Panc1 (cell line): ENCODE measurements around the gene CUTA. TPM values are rescaled to one million over a fixed set of nuclear protein-coding genes. Genes with fewer than 3 reads are reported as not detected.

Source experiments
- ATAC-seq: fragments of 200-7000 bp; cut with Tn5 transposase; 2 replicates; pipeline ENCODE4 v1.9.1; 2020; ENCODE audit warnings: mild to moderate bottlenecking, moderate library complexity
- BruUV-seq: library from RNA; stranded (reverse); fragments of 400-500 nt; replicated peaks from 2 replicates; lab custom pipeline; 2021; lab: Mats Ljungman, UMichigan
- CTCF ChIA-PET: fragments of 300-600 bp; sonication (Branson Sonifier 250); formaldehyde crosslinking; loops from one replicate; lab custom pipeline; 2022; ENCODE audit warnings: antibody characterized with exemption; lab: Charles Lee
- POLR2A ChIA-PET: fragments of 300-600 bp; sonication (Branson Sonifier 250); formaldehyde crosslinking; loops from one replicate; lab custom pipeline; 2022; ENCODE audit warnings: antibody characterized with exemption; lab: Charles Lee
- DNase-seq: peaks from one replicate; pipeline ENCODE4 v3.0.0-alpha.2; 2010; ENCODE audit warnings: low read depth, low spot score
- H3K27ac ChIP-seq: 2 replicates; pipeline ENCODE4 v1.5.1; 2011; ENCODE audit warnings: mild to moderate bottlenecking, low read length, inconsistent platforms
- H3K27me3 ChIP-seq: fragments of 200-500 bp; sonication (Bioruptor generic); 2 replicates; pipeline ENCODE4 v1.6.0; 2014; ENCODE audit warnings: low read length, inconsistent platforms; ENCODE audit not compliant: control insufficient read depth, insufficient read depth
- H3K36me3 ChIP-seq: fragments of 200-500 bp; sonication (Bioruptor generic); 2 replicates; pipeline ENCODE4 v1.5.1; 2014; ENCODE audit warnings: inconsistent platforms, mild to moderate bottlenecking, low read length, moderate library complexity; ENCODE audit not compliant: control insufficient read depth, insufficient read depth
- H3K4me1 ChIP-seq: 2 replicates; pipeline ENCODE4 v1.5.1; 2011; ENCODE audit warnings: inconsistent platforms, mild to moderate bottlenecking, low read length, moderate library complexity; ENCODE audit not compliant: control insufficient read depth, insufficient read depth
- H3K4me3 ChIP-seq, 2 experiments: 2 replicates each; pipeline ENCODE4 v1.5.1; 2011 to 2012; ENCODE audit warnings: low read depth in 2 of 2, low read length in 2 of 2, mild to moderate bottlenecking in 2 of 2, inconsistent platforms in 1 of 2, moderate library complexity in 1 of 2
- H3K9me3 ChIP-seq: fragments of 200-500 bp; sonication (Bioruptor generic); 2 replicates; pipeline ENCODE4 v1.5.1; 2014; ENCODE audit warnings: low read depth, mild to moderate bottlenecking, inconsistent platforms, low read length, moderate library complexity; ENCODE audit not compliant: control insufficient read depth, insufficient read depth
- POLR2AphosphoS5 ChIP-seq: IDR thresholded peaks from 2 replicates; pipeline ENCODE4 v1.6.1; 2012; ENCODE audit warnings: mild to moderate bottlenecking, low read depth, low read length, moderate library complexity
- SIN3A ChIP-seq: IDR thresholded peaks from 2 replicates; pipeline ENCODE4 v1.6.1; 2012; ENCODE audit warnings: low read depth, mild to moderate bottlenecking, low read length, moderate library complexity, borderline replicate concordance; ENCODE audit not compliant: insufficient read depth
- TCF7L2 ChIP-seq: IDR thresholded peaks from 2 replicates; pipeline ENCODE4 v1.6.1; 2011; ENCODE audit warnings: mild to moderate bottlenecking, low read depth, low read length, inconsistent platforms
- in situ Hi-C: cut with HindIII; loops from 2 replicates; pipeline ENCODE4 v1.10.0; 2016; ENCODE audit warnings: low sequenced_read_pairs, low pct_unique_long_range_greater_than_20kb
- intact Hi-C: fragments of 100-400 bp; cut with micrococcal nuclease; formaldehyde crosslinking; loops from one replicate; pipeline ENCODE4 v1.10.0; 2022; ENCODE audit not compliant: unreplicated experiment
- total RNA-seq: library from RNA; stranded (reverse); gene quantifications from one replicate; pipeline ENCODE4 v1.2.1, GENCODE V29; 2021; ENCODE audit not compliant: unreplicated experiment
- TF ChIP-seq, protein P1 (sequence below): fragments of 450-650 bp; IDR thresholded peaks from 2 replicates; pipeline ENCODE4 v1.5.1; 2017; ENCODE audit warnings: mild to moderate bottlenecking
- TF ChIP-seq, protein P2 (sequence below), 2 experiments: IDR thresholded peaks; 2 replicates each; pipeline ENCODE4 v1.6.1; 2011 to 2012; ENCODE audit warnings: low read depth in 2 of 2, control low read depth in 1 of 2, low read length in 1 of 2, mild to moderate bottlenecking in 1 of 2, moderate library complexity in 1 of 2; ENCODE audit not compliant: insufficient read depth in 1 of 2

CUTA gene
- total RNA-seq, 1 experiment from 2014 or later: 338 TPM

DNA sequence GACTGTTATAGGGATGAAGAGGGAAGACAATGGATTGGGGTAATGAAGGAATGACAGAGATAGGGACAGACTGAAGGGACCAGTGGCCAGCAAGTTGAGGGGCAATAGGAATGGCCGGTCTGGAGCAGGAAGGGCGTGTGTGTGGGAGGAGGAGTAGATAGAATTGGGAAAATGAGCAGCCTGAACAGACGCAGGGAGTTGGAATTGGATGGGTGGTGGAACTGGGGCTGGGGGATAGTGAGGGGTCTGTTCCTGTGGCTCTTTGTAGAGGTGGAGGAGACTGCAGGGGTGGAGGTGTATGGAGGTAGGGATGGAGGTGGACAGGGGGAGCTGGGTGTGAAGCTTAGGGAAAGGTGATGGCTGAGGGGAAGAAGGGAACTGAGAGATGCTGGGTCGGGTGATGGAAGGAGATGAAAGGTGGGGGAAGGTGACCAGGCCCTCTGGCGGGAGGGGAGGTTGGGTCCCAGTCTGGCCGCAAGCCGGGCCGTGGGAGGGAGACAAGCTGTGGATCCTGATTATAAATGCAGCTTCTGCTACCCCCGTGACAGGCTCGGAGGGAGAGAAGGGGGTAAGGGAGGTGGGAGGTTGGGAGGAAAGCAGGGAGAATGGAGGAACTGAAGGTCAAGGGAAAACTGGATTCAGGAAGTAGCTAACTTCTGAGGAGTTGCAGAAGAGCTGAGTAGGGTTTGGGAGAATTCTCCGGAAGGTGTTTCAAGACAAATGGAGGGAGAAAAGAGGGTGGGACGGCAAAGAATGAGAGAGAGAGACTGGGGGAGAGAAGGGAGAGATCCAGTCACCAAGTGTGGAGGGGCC, 7.2 kb upstream of the CUTA start:
- TF ChIP-seq TCF7L2 (no peak), SIN3A (no peak), POLR2AphosphoS5 (no peak)
- TF ChIP-seq, protein P1, sequence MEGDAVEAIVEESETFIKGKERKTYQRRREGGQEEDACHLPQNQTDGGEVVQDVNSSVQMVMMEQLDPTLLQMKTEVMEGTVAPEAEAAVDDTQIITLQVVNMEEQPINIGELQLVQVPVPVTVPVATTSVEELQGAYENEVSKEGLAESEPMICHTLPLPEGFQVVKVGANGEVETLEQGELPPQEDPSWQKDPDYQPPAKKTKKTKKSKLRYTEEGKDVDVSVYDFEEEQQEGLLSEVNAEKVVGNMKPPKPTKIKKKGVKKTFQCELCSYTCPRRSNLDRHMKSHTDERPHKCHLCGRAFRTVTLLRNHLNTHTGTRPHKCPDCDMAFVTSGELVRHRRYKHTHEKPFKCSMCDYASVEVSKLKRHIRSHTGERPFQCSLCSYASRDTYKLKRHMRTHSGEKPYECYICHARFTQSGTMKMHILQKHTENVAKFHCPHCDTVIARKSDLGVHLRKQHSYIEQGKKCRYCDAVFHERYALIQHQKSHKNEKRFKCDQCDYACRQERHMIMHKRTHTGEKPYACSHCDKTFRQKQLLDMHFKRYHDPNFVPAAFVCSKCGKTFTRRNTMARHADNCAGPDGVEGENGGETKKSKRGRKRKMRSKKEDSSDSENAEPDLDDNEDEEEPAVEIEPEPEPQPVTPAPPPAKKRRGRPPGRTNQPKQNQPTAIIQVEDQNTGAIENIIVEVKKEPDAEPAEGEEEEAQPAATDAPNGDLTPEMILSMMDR: no peak
- TF ChIP-seq, protein P2, sequence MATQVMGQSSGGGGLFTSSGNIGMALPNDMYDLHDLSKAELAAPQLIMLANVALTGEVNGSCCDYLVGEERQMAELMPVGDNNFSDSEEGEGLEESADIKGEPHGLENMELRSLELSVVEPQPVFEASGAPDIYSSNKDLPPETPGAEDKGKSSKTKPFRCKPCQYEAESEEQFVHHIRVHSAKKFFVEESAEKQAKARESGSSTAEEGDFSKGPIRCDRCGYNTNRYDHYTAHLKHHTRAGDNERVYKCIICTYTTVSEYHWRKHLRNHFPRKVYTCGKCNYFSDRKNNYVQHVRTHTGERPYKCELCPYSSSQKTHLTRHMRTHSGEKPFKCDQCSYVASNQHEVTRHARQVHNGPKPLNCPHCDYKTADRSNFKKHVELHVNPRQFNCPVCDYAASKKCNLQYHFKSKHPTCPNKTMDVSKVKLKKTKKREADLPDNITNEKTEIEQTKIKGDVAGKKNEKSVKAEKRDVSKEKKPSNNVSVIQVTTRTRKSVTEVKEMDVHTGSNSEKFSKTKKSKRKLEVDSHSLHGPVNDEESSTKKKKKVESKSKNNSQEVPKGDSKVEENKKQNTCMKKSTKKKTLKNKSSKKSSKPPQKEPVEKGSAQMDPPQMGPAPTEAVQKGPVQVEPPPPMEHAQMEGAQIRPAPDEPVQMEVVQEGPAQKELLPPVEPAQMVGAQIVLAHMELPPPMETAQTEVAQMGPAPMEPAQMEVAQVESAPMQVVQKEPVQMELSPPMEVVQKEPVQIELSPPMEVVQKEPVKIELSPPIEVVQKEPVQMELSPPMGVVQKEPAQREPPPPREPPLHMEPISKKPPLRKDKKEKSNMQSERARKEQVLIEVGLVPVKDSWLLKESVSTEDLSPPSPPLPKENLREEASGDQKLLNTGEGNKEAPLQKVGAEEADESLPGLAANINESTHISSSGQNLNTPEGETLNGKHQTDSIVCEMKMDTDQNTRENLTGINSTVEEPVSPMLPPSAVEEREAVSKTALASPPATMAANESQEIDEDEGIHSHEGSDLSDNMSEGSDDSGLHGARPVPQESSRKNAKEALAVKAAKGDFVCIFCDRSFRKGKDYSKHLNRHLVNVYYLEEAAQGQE (IDR thresholded peaks at IDR 0.05; ENCODE audit: insufficient read depth in 1 of 2, low read depth in 2 of 2, low read length in 1 of 2): no peak
- H3K27ac ChIP-seq: peak overlapping the region; percentile 81
- no peaks in the 10 kb centered on the region for H3K27me3 ChIP-seq
- H3K36me3 ChIP-seq: no peaks in the 10 kb centered on the region
- H3K4me1 ChIP-seq: peaks cover 20% of the 10 kb centered on the region
- intact Hi-C loops (no loop called here), in situ Hi-C loops (no loop called here)
- ATAC-seq: no peak
- ChIA-PET POLR2A (interaction anchor here (0.5 to 0.6 kb wide), 3 partner anchors 15 to 144 kb away, joined by 4 to 11 read pairs (median 7); no protein-coding TSS in a partner anchor), CTCF (interaction anchor here (1.3 to 1.5 kb wide), 2 partner anchors 13 to 107 kb away, joined by 3 to 7 read pairs; partner anchors contain the start of gene ZBTB22)
- H3K4me3 ChIP-seq: peak overlapping the region; percentile 46 to 91
- no peak for DNase-seq
- H3K9me3 ChIP-seq: no peaks in the 10 kb centered on the region
- BruUV-seq: TSS peak; percentile 97

DNA sequence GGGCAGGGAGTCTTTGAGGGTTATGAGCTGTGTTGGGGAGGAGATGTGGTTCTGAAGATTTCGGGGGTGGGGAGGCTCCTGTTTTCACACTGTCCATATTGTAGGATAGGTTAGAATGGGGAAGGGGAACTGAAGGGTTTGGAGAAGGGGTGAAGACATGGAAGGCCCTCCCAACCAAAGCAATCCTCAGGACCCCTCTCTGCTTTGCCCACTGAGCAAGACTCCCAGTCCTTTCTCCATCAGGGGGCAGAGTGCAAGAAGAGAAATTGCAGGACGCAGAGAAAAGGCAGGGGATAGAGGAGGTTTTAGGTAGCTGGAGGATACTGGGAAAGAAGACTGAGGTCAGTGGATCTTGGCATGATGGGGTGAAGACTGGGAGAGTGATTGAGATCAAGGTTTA, 5.9 kb upstream of the CUTA start:
- BruUV-seq: no TSS peak
- TF ChIP-seq, protein P2 (IDR thresholded peaks at IDR 0.05; ENCODE audit: insufficient read depth in 1 of 2, low read depth in 2 of 2, low read length in 1 of 2): no peak
- TF ChIP-seq POLR2AphosphoS5 (no peak), TCF7L2 (no peak)
- TF ChIP-seq, protein P1: no peak
- H3K9me3 ChIP-seq: no peaks in the 10 kb centered on the region
- ChIA-PET CTCF (no interaction called here), POLR2A (no interaction called here)
- H3K4me1 ChIP-seq: peaks cover 24% of the 10 kb centered on the region
- no peak overlapping the region for H3K4me3 ChIP-seq
- no peaks in the 10 kb centered on the region for H3K27me3 ChIP-seq
- H3K36me3 ChIP-seq: no peaks in the 10 kb centered on the region
- in situ Hi-C loops: no loop called here
- DNase-seq (no peak), ATAC-seq (no peak)
- intact Hi-C loops: no loop called here
- no peak overlapping the region for H3K27ac ChIP-seq
